ENCODE results near the gene OVCH1. TPM values are rescaled to one million over a fixed set of nuclear protein-coding genes. Genes with fewer than 3 reads are reported as not detected.

Gene OVCH1
- total RNA-seq, 1 experiment from 2014 or later = not detected

DNA sequence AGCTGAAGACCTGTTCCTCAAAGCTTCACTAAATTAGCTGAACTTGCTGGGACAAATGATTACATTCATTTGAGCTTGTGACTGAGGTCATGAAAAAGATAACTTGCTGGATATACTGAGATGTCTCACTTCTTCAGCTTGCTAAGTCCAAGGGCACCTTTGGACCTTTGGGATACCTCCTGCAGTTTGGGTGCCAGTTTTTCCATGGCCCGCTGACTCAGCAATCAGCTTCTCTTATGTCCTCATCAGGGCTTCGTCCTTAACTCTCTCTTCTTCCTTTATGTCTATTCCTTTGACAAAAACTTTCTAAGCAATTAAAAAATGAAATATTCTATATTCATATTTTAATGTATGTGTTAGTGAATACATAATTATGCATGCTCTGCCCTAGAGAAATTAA is 45.6 kb downstream of the OVCH1 start:
- Histone ChIP-seq H3K4me2 (ENCODE audit: low read length) (no peak overlapping the region), H3K9ac (ENCODE audit: low read length) (no peak overlapping the region), H3K27ac (ENCODE audit: low read depth, low read length) (no peak overlapping the region), H3K4me3 (replicated peaks in 1 of 2; ENCODE audit: low read depth in 1 of 2, low read length in 2 of 2) (no peak overlapping the region), H3K79me2 (ENCODE audit: insufficient read depth, low read length) (no peaks in the 10 kb centered on the region), H3K36me3 (ENCODE audit: control insufficient read depth in 1 of 2, insufficient read depth in 2 of 2, low read length in 2 of 2) (no peaks in the 10 kb centered on the region), H2AFZ (ENCODE audit: low read depth, low read length, poor library complexity, severe bottlenecking) (no peak overlapping the region), H4K20me1 (ENCODE audit: insufficient read depth) (no peaks in the 10 kb centered on the region), H3K9me2 (ENCODE audit: insufficient read depth) (no peaks in the 10 kb centered on the region), H3K9me3 (ENCODE audit: control insufficient read depth in 1 of 2, insufficient read depth in 1 of 2, low read depth in 1 of 2, low read length in 2 of 2) (no peaks in the 10 kb centered on the region), H3K27me3 (ENCODE audit: insufficient read depth, low read length) (no peaks in the 10 kb centered on the region), H3K4me1 (ENCODE audit: control insufficient read depth in 1 of 2, insufficient read depth in 2 of 2, low read length in 2 of 2) (no peaks in the 10 kb centered on the region)
- intact Hi-C loops (cut with micrococcal nuclease) = no loop called here
- TF ChIP-seq SP1 (IDR thresholded peaks at IDR 0.05; ENCODE audit: low read depth) (no peak), EZH2phosphoT487 (IDR thresholded peaks at IDR 0.05; ENCODE audit: borderline replicate concordance) (no peak), YY1 (IDR thresholded peaks at IDR 0.05; ENCODE audit: extremely low read depth, insufficient replicate concordance, low read depth, low read length) (no peak), SIN3A (IDR thresholded peaks at IDR 0.05; ENCODE audit: low read depth) (no peak)
- no peak for DNase-seq (ENCODE audit: low read depth, low spot score)
- no peak for ATAC-seq
- ChIA-PET CTCF (no interaction called here), RAD21 (ENCODE audit: low non-redundant PET in 1 of 2, low total read pairs in 2 of 2, uncharacterized antibody in 2 of 2, unreplicated experiment in 2 of 2) (no interaction called here), POLR2A (no interaction called here)
- no TSS peak for BruUV-seq (replicated peaks)

DNA sequence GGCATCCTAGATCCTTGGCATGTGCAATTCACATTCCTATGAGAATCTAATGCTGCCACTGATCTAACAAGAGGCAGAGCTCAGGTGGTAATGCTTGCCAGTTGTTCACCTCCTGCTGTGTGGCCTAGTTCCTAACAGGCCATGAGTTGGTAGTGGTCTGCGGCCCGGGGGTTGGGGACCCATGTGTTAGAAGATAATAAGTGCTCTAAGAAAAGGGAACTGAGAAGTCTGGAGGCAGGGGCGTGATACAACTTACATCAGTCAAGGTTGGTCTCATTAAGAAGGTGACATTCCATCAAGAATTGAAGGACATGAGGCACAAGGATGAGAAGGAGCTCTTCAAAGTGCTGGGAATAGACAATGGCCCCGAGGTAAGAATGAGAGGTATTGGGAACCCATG is 49.3 kb downstream of the OVCH1 start:
- no peak for TF ChIP-seq SIN3A (IDR thresholded peaks at IDR 0.05; ENCODE audit: low read depth)
- TF ChIP-seq CBX3 (IDR thresholded peaks at IDR 0.05; ENCODE audit: low read depth) = no peak
- TF ChIP-seq ZNF274 (IDR thresholded peaks at IDR 0.05; ENCODE audit: low read depth, low read length) = no peak
- TF ChIP-seq, protein P1, sequence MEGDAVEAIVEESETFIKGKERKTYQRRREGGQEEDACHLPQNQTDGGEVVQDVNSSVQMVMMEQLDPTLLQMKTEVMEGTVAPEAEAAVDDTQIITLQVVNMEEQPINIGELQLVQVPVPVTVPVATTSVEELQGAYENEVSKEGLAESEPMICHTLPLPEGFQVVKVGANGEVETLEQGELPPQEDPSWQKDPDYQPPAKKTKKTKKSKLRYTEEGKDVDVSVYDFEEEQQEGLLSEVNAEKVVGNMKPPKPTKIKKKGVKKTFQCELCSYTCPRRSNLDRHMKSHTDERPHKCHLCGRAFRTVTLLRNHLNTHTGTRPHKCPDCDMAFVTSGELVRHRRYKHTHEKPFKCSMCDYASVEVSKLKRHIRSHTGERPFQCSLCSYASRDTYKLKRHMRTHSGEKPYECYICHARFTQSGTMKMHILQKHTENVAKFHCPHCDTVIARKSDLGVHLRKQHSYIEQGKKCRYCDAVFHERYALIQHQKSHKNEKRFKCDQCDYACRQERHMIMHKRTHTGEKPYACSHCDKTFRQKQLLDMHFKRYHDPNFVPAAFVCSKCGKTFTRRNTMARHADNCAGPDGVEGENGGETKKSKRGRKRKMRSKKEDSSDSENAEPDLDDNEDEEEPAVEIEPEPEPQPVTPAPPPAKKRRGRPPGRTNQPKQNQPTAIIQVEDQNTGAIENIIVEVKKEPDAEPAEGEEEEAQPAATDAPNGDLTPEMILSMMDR (IDR thresholded peaks at IDR 0.05 in 2 of 3, conservative IDR thresholded peaks at IDR 0.05 in 1 of 3; ENCODE audit: borderline replicate concordance in 1 of 3, insufficient read depth in 1 of 3, low read depth in 2 of 3, low read length in 2 of 3) = no peak
- no peak for TF ChIP-seq SP1 (IDR thresholded peaks at IDR 0.05; ENCODE audit: low read depth)
- no peak for TF ChIP-seq CEBPB (IDR thresholded peaks at IDR 0.05; ENCODE audit: low read depth)
- TF ChIP-seq EZH2phosphoT487 (IDR thresholded peaks at IDR 0.05; ENCODE audit: borderline replicate concordance) = no peak
- no peak for TF ChIP-seq POLR2A (IDR thresholded peaks at IDR 0.05; ENCODE audit: borderline replicate concordance, extremely low read depth, insufficient read depth, insufficient read length)
- TF ChIP-seq JUND (IDR thresholded peaks at IDR 0.05) = no peak
- no peak for TF ChIP-seq FOSL1 (IDR thresholded peaks at IDR 0.05; ENCODE audit: low read depth)
- TF ChIP-seq EGR1 (IDR thresholded peaks at IDR 0.05; ENCODE audit: low read depth) = no peak
- TF ChIP-seq ELF1 (IDR thresholded peaks at IDR 0.05; ENCODE audit: borderline replicate concordance, low read depth) = no peak
- no peak for TF ChIP-seq EZH2 (IDR thresholded peaks at IDR 0.05)
- TF ChIP-seq RAD21 (IDR thresholded peaks at IDR 0.05; ENCODE audit: low read depth) = no peak
- TF ChIP-seq, protein P2, sequence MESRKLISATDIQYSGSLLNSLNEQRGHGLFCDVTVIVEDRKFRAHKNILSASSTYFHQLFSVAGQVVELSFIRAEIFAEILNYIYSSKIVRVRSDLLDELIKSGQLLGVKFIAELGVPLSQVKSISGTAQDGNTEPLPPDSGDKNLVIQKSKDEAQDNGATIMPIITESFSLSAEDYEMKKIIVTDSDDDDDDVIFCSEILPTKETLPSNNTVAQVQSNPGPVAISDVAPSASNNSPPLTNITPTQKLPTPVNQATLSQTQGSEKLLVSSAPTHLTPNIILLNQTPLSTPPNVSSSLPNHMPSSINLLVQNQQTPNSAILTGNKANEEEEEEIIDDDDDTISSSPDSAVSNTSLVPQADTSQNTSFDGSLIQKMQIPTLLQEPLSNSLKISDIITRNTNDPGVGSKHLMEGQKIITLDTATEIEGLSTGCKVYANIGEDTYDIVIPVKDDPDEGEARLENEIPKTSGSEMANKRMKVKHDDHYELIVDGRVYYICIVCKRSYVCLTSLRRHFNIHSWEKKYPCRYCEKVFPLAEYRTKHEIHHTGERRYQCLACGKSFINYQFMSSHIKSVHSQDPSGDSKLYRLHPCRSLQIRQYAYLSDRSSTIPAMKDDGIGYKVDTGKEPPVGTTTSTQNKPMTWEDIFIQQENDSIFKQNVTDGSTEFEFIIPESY (IDR thresholded peaks at IDR 0.05; ENCODE audit: extremely low read depth, insufficient replicate concordance, low read length) = no peak
- no peak for TF ChIP-seq POLR2AphosphoS5 (IDR thresholded peaks at IDR 0.05; ENCODE audit: low read depth, low read length)
- POLR2A ChIA-PET = no interaction called here
- RAD21 ChIA-PET (ENCODE audit: low non-redundant PET in 1 of 2, low total read pairs in 2 of 2, uncharacterized antibody in 2 of 2, unreplicated experiment in 2 of 2) = no interaction called here
- Histone ChIP-seq H3K27ac (ENCODE audit: low read depth, low read length) (no peak overlapping the region), H2AFZ (ENCODE audit: low read depth, low read length, poor library complexity, severe bottlenecking) (no peak overlapping the region), H3K36me3 (ENCODE audit: control insufficient read depth in 1 of 2, insufficient read depth in 2 of 2, low read length in 2 of 2) (no peaks in the 10 kb centered on the region), H3K4me3 (replicated peaks in 1 of 2; ENCODE audit: low read depth in 1 of 2, low read length in 2 of 2) (no peak overlapping the region), H3K79me2 (ENCODE audit: insufficient read depth, low read length) (no peaks in the 10 kb centered on the region), H3K9me3 (ENCODE audit: control insufficient read depth in 1 of 2, insufficient read depth in 1 of 2, low read depth in 1 of 2, low read length in 2 of 2) (no peaks in the 10 kb centered on the region), H3K4me1 (ENCODE audit: control insufficient read depth in 1 of 2, insufficient read depth in 2 of 2, low read length in 2 of 2) (no peaks in the 10 kb centered on the region), H3K27me3 (ENCODE audit: insufficient read depth, low read length) (no peaks in the 10 kb centered on the region), H4K20me1 (ENCODE audit: insufficient read depth) (no peaks in the 10 kb centered on the region), H3K4me2 (ENCODE audit: low read length) (no peak overlapping the region), H3K9ac (ENCODE audit: low read length) (no peak overlapping the region), H3K9me2 (ENCODE audit: insufficient read depth) (no peaks in the 10 kb centered on the region)
- intact Hi-C loops (cut with micrococcal nuclease) = no loop called here
- DNase-seq (ENCODE audit: low read depth, low spot score) (no peak), ATAC-seq (no peak)
- BruUV-seq (replicated peaks) = no TSS peak
- CTCF ChIA-PET = no interaction called here

All from HCT116 (cell line).